ENCODE results near the gene FSTL4. TPM values are rescaled to one million over a fixed set of nuclear protein-coding genes. Genes with fewer than 3 reads are reported as not detected.

Gene FSTL4
- total RNA-seq, 1 donor from 2014 or later: 0.21 TPM

- Mint-ChIP-seq H3K36me3 (ENCODE audit: low read depth, unreplicated experiment) (no peaks in the 10 kb centered on the region), H3K27me3 (ENCODE audit: unreplicated experiment) (peaks cover 4% of the 10 kb centered on the region), H3K4me1 (ENCODE audit: unreplicated experiment) (peaks cover 10% of the 10 kb centered on the region), H3K27ac (ENCODE audit: unreplicated experiment) (no peak overlapping the region), H3K4me3 (ENCODE audit: unreplicated experiment) (no peak overlapping the region), H3K9me3 (ENCODE audit: unreplicated experiment) (no peaks in the 10 kb centered on the region)
- no peak for DNase-seq (ENCODE audit: low spot score)
- TF ChIP-seq, protein P1, sequence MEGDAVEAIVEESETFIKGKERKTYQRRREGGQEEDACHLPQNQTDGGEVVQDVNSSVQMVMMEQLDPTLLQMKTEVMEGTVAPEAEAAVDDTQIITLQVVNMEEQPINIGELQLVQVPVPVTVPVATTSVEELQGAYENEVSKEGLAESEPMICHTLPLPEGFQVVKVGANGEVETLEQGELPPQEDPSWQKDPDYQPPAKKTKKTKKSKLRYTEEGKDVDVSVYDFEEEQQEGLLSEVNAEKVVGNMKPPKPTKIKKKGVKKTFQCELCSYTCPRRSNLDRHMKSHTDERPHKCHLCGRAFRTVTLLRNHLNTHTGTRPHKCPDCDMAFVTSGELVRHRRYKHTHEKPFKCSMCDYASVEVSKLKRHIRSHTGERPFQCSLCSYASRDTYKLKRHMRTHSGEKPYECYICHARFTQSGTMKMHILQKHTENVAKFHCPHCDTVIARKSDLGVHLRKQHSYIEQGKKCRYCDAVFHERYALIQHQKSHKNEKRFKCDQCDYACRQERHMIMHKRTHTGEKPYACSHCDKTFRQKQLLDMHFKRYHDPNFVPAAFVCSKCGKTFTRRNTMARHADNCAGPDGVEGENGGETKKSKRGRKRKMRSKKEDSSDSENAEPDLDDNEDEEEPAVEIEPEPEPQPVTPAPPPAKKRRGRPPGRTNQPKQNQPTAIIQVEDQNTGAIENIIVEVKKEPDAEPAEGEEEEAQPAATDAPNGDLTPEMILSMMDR (IDR thresholded peaks at IDR 0.05; ENCODE audit: unreplicated experiment): no peak
Measured at GRCh38 chr5:133309166-133309795, 303.1 kb downstream of the FSTL4 start.

- no peak overlapping the region for H3K27ac Mint-ChIP-seq (ENCODE audit: unreplicated experiment)
- no peaks in the 10 kb centered on the region for H3K36me3 Mint-ChIP-seq (ENCODE audit: low read depth, unreplicated experiment)
- H3K4me3 Mint-ChIP-seq (ENCODE audit: unreplicated experiment): no peak overlapping the region
- peaks cover 10% of the 10 kb centered on the region for H3K4me1 Mint-ChIP-seq (ENCODE audit: unreplicated experiment)
- TF ChIP-seq, protein P1 (IDR thresholded peaks at IDR 0.05; ENCODE audit: unreplicated experiment): no peak
- peaks cover 8% of the 10 kb centered on the region for H3K27me3 Mint-ChIP-seq (ENCODE audit: unreplicated experiment)
- no peak for DNase-seq (ENCODE audit: low spot score)
- H3K9me3 Mint-ChIP-seq (ENCODE audit: unreplicated experiment): no peaks in the 10 kb centered on the region
Measured at GRCh38 chr5:133307275-133307674, 305.1 kb downstream of the FSTL4 start.

GRCh38 chr5:133304707-133305216 lies 307.6 kb downstream of the FSTL4 start:
- TF ChIP-seq, protein P1 (IDR thresholded peaks at IDR 0.05; ENCODE audit: unreplicated experiment): no peak
- no peak overlapping the region for H3K27ac Mint-ChIP-seq (ENCODE audit: unreplicated experiment)
- no peak overlapping the region for H3K4me3 Mint-ChIP-seq (ENCODE audit: unreplicated experiment)
- no peak for DNase-seq (ENCODE audit: low spot score)
- no peaks in the 10 kb centered on the region for H3K9me3 Mint-ChIP-seq (ENCODE audit: unreplicated experiment)
- peaks cover 10% of the 10 kb centered on the region for H3K4me1 Mint-ChIP-seq (ENCODE audit: unreplicated experiment)
- no peaks in the 10 kb centered on the region for H3K36me3 Mint-ChIP-seq (ENCODE audit: low read depth, unreplicated experiment)
- peaks cover 6% of the 10 kb centered on the region for H3K27me3 Mint-ChIP-seq (ENCODE audit: unreplicated experiment)

- TF ChIP-seq, protein P1 (IDR thresholded peaks at IDR 0.05; ENCODE audit: unreplicated experiment): no peak
- no peak overlapping the region for H3K27ac Mint-ChIP-seq (ENCODE audit: unreplicated experiment)
- peaks cover 6% of the 10 kb centered on the region for H3K27me3 Mint-ChIP-seq (ENCODE audit: unreplicated experiment)
- no peaks in the 10 kb centered on the region for H3K36me3 Mint-ChIP-seq (ENCODE audit: low read depth, unreplicated experiment)
- no peak overlapping the region for H3K4me3 Mint-ChIP-seq (ENCODE audit: unreplicated experiment)
- DNase-seq (ENCODE audit: low spot score): no peak
- no peaks in the 10 kb centered on the region for H3K9me3 Mint-ChIP-seq (ENCODE audit: unreplicated experiment)
- H3K4me1 Mint-ChIP-seq (ENCODE audit: unreplicated experiment): peaks cover 6% of the 10 kb centered on the region
Measured at GRCh38 chr5:133304178-133304577, 308.2 kb downstream of the FSTL4 start.

- H3K27me3 Mint-ChIP-seq (ENCODE audit: unreplicated experiment): peaks cover 6% of the 10 kb centered on the region
- TF ChIP-seq, protein P1 (IDR thresholded peaks at IDR 0.05; ENCODE audit: unreplicated experiment): no peak
- H3K4me1 Mint-ChIP-seq (ENCODE audit: unreplicated experiment): no peaks in the 10 kb centered on the region
Measured at GRCh38 chr5:133303298-133303697, 309.0 kb downstream of the FSTL4 start.

More at GRCh38 chr5:133303298-133303697, 309.0 kb downstream of the FSTL4 start:
- Mint-ChIP-seq H3K36me3 (ENCODE audit: low read depth, unreplicated experiment) (no peaks in the 10 kb centered on the region), H3K27ac (ENCODE audit: unreplicated experiment) (no peak overlapping the region), H3K9me3 (ENCODE audit: unreplicated experiment) (no peaks in the 10 kb centered on the region), H3K4me3 (ENCODE audit: unreplicated experiment) (no peak overlapping the region)
- DNase-seq (ENCODE audit: low spot score): no peak
